GM23248 (cell line): ENCODE results near the gene CNPY2. TPM values are rescaled to one million over a fixed set of nuclear protein-coding genes. Genes with fewer than 3 reads are reported as not detected.
"Not testable (repeated sequence)": the region's sequence is repeated elsewhere in the genome, so short reads cannot be mapped to it uniquely, and the experiment has no call there.

Source experiments
- DNase-seq: peaks from one replicate; pipeline ENCODE4 v3.0.0-alpha.2; 2015
- H2AFZ ChIP-seq: fragments of 200-600 bp; sonication (generic); 2 replicates; pipeline ENCODE4 v1.6.1; 2016; ENCODE audit warnings: antibody characterized with exemption
- H3F3A ChIP-seq: fragments of 200-600 bp; sonication (generic); 2 replicates; pipeline ENCODE4 v1.6.1; 2016; ENCODE audit warnings: mild to moderate bottlenecking, antibody characterized with exemption, mixed run types; ENCODE audit not compliant: insufficient read depth
- H3K27ac ChIP-seq: fragments of 200-600 bp; sonication (generic); 2 replicates; pipeline ENCODE4 v1.5.1; 2016; ENCODE audit warnings: mild to moderate bottlenecking
- H3K27me3 ChIP-seq: fragments of 200-600 bp; sonication (generic); replicated peaks from 2 replicates; pipeline ENCODE4 v1.6.1; 2016; ENCODE audit warnings: mild to moderate bottlenecking; ENCODE audit not compliant: insufficient read depth
- H3K36me3 ChIP-seq: fragments of 200-600 bp; sonication (generic); 2 replicates; pipeline ENCODE4 v1.6.1; 2016; ENCODE audit warnings: low read depth, mild to moderate bottlenecking
- H3K4me1 ChIP-seq: fragments of 200-600 bp; sonication (generic); 2 replicates; pipeline ENCODE4 v1.6.1; 2016; ENCODE audit warnings: mild to moderate bottlenecking; ENCODE audit not compliant: insufficient read depth
- H3K4me2 ChIP-seq: fragments of 200-600 bp; sonication (generic); one replicate; pipeline ENCODE4 v1.6.1; 2016; ENCODE audit warnings: mild to moderate bottlenecking; ENCODE audit not compliant: unreplicated experiment
- H3K4me3 ChIP-seq: fragments of 200-600 bp; sonication (generic); 2 replicates; pipeline ENCODE4 v1.5.1; 2016; ENCODE audit warnings: mild to moderate bottlenecking
- H3K79me2 ChIP-seq: fragments of 200-600 bp; sonication (generic); 2 replicates; pipeline ENCODE4 v1.6.1; 2016; ENCODE audit warnings: mild to moderate bottlenecking; ENCODE audit not compliant: insufficient read depth
- H3K9ac ChIP-seq: fragments of 200-600 bp; sonication (generic); 2 replicates; pipeline ENCODE4 v1.6.1; 2016; ENCODE audit warnings: mild to moderate bottlenecking
- H3K9me2 ChIP-seq: fragments of 200-600 bp; sonication (generic); 2 replicates; pipeline ENCODE4 v1.6.1; 2016; ENCODE audit warnings: mixed run types, mild to moderate bottlenecking, moderate library complexity; ENCODE audit not compliant: insufficient read depth
- H3K9me3 ChIP-seq: fragments of 200-600 bp; sonication (generic); one replicate; pipeline ENCODE4 v1.6.1; 2017; ENCODE audit warnings: low read depth
- H4K20me1 ChIP-seq: fragments of 200-600 bp; sonication (generic); 2 replicates; pipeline ENCODE4 v1.6.0; 2016; ENCODE audit not compliant: insufficient read depth
- EZH2 ChIP-seq: fragments of 200-600 bp; sonication (generic); IDR thresholded peaks from 2 replicates; pipeline ENCODE4 v1.6.1; 2018; ENCODE audit warnings: antibody characterized with exemption, mild to moderate bottlenecking; ENCODE audit not compliant: insufficient read depth, poor library complexity, severe bottlenecking
- EZH2phosphoT487 ChIP-seq: fragments of 200-600 bp; sonication (generic); IDR thresholded peaks from 2 replicates; pipeline ENCODE4 v1.6.1; 2018; ENCODE audit warnings: antibody characterized with exemption, moderate library complexity, mild to moderate bottlenecking, low read depth; ENCODE audit not compliant: insufficient read depth
- WGBS, 2 experiments: methylation state at CpG; one replicate each; pipeline ENCODE4 v1.1.6; 2015 to 2017; ENCODE audit warnings: low lambda C conversion rate in 2 of 2, low coverage in 1 of 2; ENCODE audit errors: missing lambda C conversion rate in 2 of 2; 5-methylcytosine and 5-hydroxymethylcytosine counted together
- in situ Hi-C: fragments of 300-500 bp; cut with MboI; formaldehyde crosslinking; loops from 2 replicates; pipeline ENCODE4 v1.15.0; 2020
- polyA plus RNA-seq: library from polyadenylated mRNA; unstranded; fragments of >200 nt; fragmentation: Nextera tagmentation; extraction: Ambion mirVana; gene quantifications from 2 replicates; pipeline ENCODE4 v1.2.1, GENCODE V29; 2016
- total RNA-seq: library from RNA; depleted of rRNA; stranded (reverse); fragments of >200 nt; shearing (Covaris generic); gene quantifications from 2 replicates; pipeline ENCODE4 v1.2.3, GENCODE V29; 2014

The CNPY2 gene
- total and polyA plus RNA-seq, 2 experiments from 2014 or later: 97.5 to 248 TPM

GRCh38 chr12:56282579-56282978 lies 33.2 kb downstream of the CNPY2 start:
- Histone ChIP-seq H3K9me3 (no peaks in the 10 kb centered on the region), H3K4me1 (no peaks in the 10 kb centered on the region), H3K4me2 (no peak overlapping the region), H3K36me3 (peaks cover 58% of the 10 kb centered on the region), H4K20me1 (no peaks in the 10 kb centered on the region), H3K79me2 (peaks cover 15% of the 10 kb centered on the region), H3K9ac (no peak overlapping the region), H3K27ac (no peak overlapping the region), H2AFZ (no peak overlapping the region), H3F3A (no peaks in the 10 kb centered on the region), H3K4me3 (no peak overlapping the region), H3K27me3 (no peaks in the 10 kb centered on the region), H3K9me2 (no peaks in the 10 kb centered on the region)
- in situ Hi-C loops: no loop called here
- WGBS, 2 experiments: 99 to 100% methylated on average over 2 of the region's 2 CpGs
- TF ChIP-seq EZH2phosphoT487 (no peak), EZH2 (no peak)
- DNase-seq: no peak

- TF ChIP-seq EZH2phosphoT487 (no peak), EZH2 (no peak)
- in situ Hi-C loops: no loop called here
Measured at GRCh38 chr12:56282030-56282429, 33.8 kb downstream of the CNPY2 start.

GRCh38 chr12:56280849-56281248 lies 34.9 kb downstream of the CNPY2 start:
- no peaks in the 10 kb centered on the region for H3K9me2 ChIP-seq
- no peaks in the 10 kb centered on the region for H3K9me3 ChIP-seq
- H3K9ac ChIP-seq: no peak overlapping the region
- H3K4me1 ChIP-seq: no peaks in the 10 kb centered on the region
- DNase-seq: no peak
- no peak overlapping the region for H3K27ac ChIP-seq
- no peak for TF ChIP-seq EZH2
- TF ChIP-seq EZH2phosphoT487: no peak
- no peaks in the 10 kb centered on the region for H3K27me3 ChIP-seq
- no peak overlapping the region for H2AFZ ChIP-seq
- no peaks in the 10 kb centered on the region for H4K20me1 ChIP-seq
- H3K79me2 ChIP-seq: 0 out of 2 replicates have a peak, but pooled peaks cover 5% of the 10 kb centered on the region
- no peak overlapping the region for H3K4me3 ChIP-seq
- H3F3A ChIP-seq: no peaks in the 10 kb centered on the region
- peaks cover 67% of the 10 kb centered on the region for H3K36me3 ChIP-seq
- no peak overlapping the region for H3K4me2 ChIP-seq
- in situ Hi-C loops: no loop called here

More at GRCh38 chr12:56282030-56282429, 33.8 kb downstream of the CNPY2 start:
- Histone ChIP-seq H3K36me3 (peaks cover 60% of the 10 kb centered on the region), H3K9me2 (no peaks in the 10 kb centered on the region), H3K79me2 (peaks cover 11% of the 10 kb centered on the region; the same call in 1 of the 2 replicates), H3K9ac (no peak overlapping the region), H3K27me3 (no peaks in the 10 kb centered on the region), H3K27ac (no peak overlapping the region), H3K9me3 (no peaks in the 10 kb centered on the region), H3K4me2 (no peak overlapping the region), H3K4me1 (no peaks in the 10 kb centered on the region), H3K4me3 (no peak overlapping the region), H3F3A (no peaks in the 10 kb centered on the region), H4K20me1 (no peaks in the 10 kb centered on the region), H2AFZ (no peak overlapping the region)
- DNase-seq: no peak
- WGBS, 2 experiments: 88 to 89% methylated on average over 6 of the region's 6 CpGs

GRCh38 chr12:56278905-56279304 lies 36.9 kb downstream of the CNPY2 start:
- Histone ChIP-seq H3F3A (no peaks in the 10 kb centered on the region), H3K9ac (no peak overlapping the region), H3K79me2 (no peaks in the 10 kb centered on the region), H4K20me1 (no peaks in the 10 kb centered on the region), H2AFZ (no peak overlapping the region), H3K4me1 (no peaks in the 10 kb centered on the region), H3K36me3 (peaks cover 68% of the 10 kb centered on the region), H3K4me3 (no peak overlapping the region), H3K9me3 (no peaks in the 10 kb centered on the region), H3K4me2 (no peak overlapping the region), H3K9me2 (no peaks in the 10 kb centered on the region), H3K27ac (no peak overlapping the region), H3K27me3 (no peaks in the 10 kb centered on the region)
- no peak for TF ChIP-seq EZH2
- TF ChIP-seq EZH2phosphoT487: no peak
- in situ Hi-C loops: no loop called here
- 90 to 92% methylated on average over 3 of the region's 3 CpGs for WGBS, 2 experiments
- DNase-seq: no peak

- H3K36me3 ChIP-seq: peaks cover 53% of the 10 kb centered on the region
- H3K4me2 ChIP-seq: no peak overlapping the region
- 98 to 100% methylated on average over 2 of the region's 2 CpGs for WGBS, 2 experiments
- in situ Hi-C loops: no loop called here
- H3K9ac ChIP-seq: no peak overlapping the region
- H3K9me2 ChIP-seq: no peaks in the 10 kb centered on the region
- H3K4me1 ChIP-seq: no peaks in the 10 kb centered on the region
- H3K4me3 ChIP-seq: no peak overlapping the region
- no peak overlapping the region for H3K27ac ChIP-seq
- no peaks in the 10 kb centered on the region for H3K27me3 ChIP-seq
- no peaks in the 10 kb centered on the region for H3K79me2 ChIP-seq
- no peak for TF ChIP-seq EZH2
- TF ChIP-seq EZH2phosphoT487: no peak
- H3K9me3 ChIP-seq: no peaks in the 10 kb centered on the region
- H3F3A ChIP-seq: peaks cover 26% of the 10 kb centered on the region
- H2AFZ ChIP-seq: no peak overlapping the region
- no peaks in the 10 kb centered on the region for H4K20me1 ChIP-seq
- DNase-seq: no peak
Measured at GRCh38 chr12:56274299-56274698, 41.5 kb downstream of the CNPY2 start.

- H3K9me2 ChIP-seq, H3K9ac ChIP-seq, in situ Hi-C loops, H4K20me1 ChIP-seq, H3K4me1 ChIP-seq, H3K4me2 ChIP-seq, H3K79me2 ChIP-seq, H3K9me3 ChIP-seq, H3K27me3 ChIP-seq, DNase-seq, H3K4me3 ChIP-seq, H2AFZ ChIP-seq, H3K27ac ChIP-seq: not testable (repeated sequence)
- peaks cover 40% of the 10 kb centered on the region for H3F3A ChIP-seq
- 64 to 74% methylated on average over 2 of the region's 2 CpGs for WGBS, 2 experiments
- H3K36me3 ChIP-seq: peaks cover 35% of the 10 kb centered on the region
Measured at GRCh38 chr12:56272468-56272867, 43.3 kb downstream of the CNPY2 start.
